KG1 (cell line): Measurements from ENCODE around the gene TBCB.
"Not testable (repeated sequence)": the region's sequence is repeated elsewhere in the genome, so short reads cannot be mapped to it uniquely, and the experiment has no call there.

Source experiments
- DNase-seq: peaks from one replicate; lab custom pipeline; 2025; lab: John Stamatoyannopoulos, UW

The TBCB gene, protein sequence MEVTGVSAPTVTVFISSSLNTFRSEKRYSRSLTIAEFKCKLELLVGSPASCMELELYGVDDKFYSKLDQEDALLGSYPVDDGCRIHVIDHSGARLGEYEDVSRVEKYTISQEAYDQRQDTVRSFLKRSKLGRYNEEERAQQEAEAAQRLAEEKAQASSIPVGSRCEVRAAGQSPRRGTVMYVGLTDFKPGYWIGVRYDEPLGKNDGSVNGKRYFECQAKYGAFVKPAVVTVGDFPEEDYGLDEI

GRCh38 chr19:36115453-36116343, at the start of gene TBCB:
TBCB (plus strand) TSS chr19:36115468; CDS start chr19:36115561, 93 bp downstream.
- no peak for DNase-seq

DNA sequence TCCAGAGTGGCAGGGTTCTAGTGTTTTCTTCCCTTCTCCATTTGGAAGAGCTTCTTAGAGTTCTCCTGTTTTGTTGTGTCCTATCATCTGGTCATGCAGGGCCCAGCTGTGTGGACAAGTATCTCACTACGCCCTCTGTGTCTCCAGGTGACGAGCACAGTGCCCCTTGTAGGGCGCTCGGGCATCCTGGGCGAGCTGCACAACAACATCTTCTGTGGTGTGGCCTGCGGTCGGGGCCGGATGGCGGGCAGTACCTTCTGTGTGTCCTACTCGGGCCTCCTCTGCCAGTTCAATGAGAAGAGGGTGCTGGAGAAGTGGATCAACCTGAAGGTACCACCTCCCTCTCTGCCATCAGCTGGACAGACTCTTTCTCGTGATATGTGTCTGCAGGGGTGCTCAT, 47.6 kb upstream of the TBCB start:
- DNase-seq, result no peak

DNA sequence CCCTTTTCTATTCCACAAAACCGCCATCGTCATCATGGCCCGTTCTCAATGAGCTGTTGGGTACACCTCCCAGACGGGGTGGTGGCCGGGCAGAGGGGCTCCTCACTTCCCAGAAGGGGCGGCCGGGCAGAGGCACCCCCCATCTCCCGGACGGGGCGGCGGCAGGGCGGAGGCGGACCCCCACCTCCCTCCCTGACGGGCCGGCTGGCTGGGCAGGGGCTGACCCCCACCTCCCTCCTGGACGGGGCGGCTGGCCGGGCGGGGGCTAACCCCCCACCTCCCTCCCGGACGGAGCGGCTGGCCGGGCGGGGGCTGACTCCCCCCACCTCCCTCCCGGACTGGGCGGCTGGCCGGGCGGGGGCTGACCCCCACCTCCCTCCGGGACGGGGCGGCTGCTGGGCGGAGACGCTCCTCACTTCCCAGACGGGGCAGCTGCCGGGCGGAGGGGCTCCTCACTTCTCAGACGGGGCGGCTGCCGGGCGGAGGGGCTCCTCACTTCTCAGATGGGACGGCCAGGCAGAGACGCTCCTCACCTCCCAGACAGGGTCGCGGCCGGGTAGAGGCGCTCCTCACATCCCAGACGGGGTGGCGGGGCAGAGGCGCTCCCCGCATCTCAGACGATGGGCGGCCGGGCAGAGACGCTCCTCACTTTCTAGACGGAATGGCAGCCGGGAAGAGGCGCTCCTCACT, 46.3 kb upstream of the TBCB start:
- DNase-seq, result not testable (repeated sequence)

DNA sequence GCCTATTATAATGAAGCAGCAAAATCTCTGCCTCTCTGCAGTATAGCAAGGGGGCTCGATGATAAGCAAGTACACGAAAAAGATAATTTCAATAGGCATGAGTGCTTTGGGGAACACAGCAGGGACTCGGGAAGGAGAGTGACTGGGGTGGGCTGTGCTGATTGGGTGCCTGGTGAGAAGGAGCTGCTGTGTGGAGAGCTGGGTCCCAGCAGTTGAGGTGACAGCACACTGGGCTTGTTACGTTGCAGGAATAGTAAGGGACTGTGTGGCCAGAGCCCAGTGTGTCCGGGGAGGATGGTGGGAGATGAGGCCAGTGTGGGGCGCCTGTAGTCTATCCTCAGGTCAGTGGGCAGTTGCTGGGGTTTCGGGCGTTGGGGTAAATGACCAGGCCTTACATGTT, 43.2 kb upstream of the TBCB start:
- DNase-seq, result no peak

DNA sequence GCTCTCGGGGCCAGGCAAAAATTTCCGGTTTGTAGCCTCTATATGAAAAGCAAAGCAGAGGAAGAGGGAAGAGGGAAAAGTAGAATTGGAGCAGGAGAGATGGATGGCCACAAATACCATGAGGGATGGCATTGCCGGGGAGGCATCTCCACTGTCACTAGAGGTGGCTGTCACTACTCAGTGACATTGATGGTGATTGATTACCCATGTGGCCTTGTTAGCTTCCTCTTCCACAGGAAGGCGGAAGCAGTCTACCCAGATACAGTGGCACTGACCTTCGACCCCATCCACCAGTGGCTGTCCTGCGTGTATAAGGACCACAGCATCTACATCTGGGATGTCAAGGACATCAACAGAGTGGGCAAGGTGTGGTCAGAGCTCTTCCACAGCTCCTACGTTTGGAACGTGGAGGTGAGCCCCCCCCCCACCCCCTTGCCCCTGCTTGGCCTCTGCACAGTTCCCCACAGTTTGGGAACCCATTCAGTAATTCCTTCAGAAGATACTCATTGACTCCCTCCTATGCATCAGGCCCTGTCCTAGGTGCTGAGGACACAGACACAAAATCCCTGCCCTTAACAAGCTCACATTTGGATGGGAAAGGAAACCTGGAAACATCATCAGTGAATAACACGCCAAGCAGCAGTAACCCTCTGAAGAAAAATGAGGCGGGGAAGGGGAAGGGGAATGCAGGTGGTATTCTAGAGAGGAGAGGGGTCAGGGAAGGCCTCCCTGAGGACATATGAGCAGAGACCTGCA, 42.0 kb upstream of the TBCB start:
- DNase-seq, result no peak

DNA sequence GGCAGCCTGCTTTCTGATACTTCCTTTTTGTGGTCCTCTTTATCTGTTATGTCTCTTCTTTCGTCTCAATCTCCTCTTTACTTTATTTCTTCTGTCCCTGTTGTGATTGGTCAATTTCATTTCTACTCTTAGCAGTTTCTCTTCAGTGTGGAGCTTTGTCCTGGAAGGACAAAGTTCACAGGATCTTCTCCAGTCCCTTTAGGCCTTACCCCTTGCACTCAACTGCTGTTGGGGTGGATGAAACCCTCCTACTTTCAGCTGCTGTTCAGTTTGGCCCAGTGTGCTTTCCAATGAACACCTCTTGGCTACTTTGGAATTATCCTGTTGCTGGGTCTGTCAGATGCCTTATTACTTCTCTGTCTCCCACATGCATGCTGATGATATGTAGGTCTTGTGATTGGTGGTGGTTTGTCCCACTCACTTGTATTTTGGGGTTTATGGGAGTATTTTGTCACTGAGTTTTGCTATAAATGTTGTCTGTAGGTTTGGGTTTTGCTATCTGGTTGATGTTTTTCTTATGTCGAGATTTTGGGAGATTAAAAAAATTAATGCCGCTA, 35.8 kb upstream of the TBCB start:
- no peak for DNase-seq

- DNase-seq, result no peak
These were observed 33.9 kb upstream of the TBCB start for GRCh38 chr19:36081385-36081784.

GRCh38 chr19:36081894-36082293, 33.4 kb upstream of the TBCB start:
- DNase-seq, result no peak

DNA sequence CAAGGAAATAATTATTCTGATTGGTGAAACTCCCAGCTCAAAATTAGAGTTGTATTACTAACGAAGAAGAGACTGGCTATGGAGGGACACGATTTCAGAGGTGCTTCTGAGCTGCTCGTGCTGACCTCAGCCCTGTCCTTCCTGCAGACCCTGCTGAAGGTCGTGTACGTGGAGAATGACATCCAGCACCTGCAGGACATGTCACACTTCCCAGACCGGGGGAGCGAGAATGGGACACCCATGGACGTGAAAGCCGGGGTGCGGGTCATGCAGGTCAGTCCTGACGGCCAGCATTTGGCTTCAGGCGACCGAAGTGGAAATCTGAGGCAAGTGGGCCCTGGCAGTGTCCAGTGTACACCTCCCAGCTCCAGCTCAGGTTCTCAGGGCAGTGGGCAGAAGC, 32.4 kb upstream of the TBCB start:
- no peak for DNase-seq

GRCh38 chr19:36084231-36085009, 30.8 kb upstream of the TBCB start:
- DNase-seq, result no peak

GRCh38 chr19:36086326-36086725, 28.9 kb upstream of the TBCB start:
- no peak for DNase-seq

GRCh38 chr19:36089847-36090246, 25.4 kb upstream of the TBCB start:
- DNase-seq, result no peak

- no peak for DNase-seq
These were observed 24.2 kb upstream of the TBCB start for GRCh38 chr19:36090910-36091695.

GRCh38 chr19:36092566-36092965, 22.7 kb upstream of the TBCB start:
- no peak for DNase-seq

DNA sequence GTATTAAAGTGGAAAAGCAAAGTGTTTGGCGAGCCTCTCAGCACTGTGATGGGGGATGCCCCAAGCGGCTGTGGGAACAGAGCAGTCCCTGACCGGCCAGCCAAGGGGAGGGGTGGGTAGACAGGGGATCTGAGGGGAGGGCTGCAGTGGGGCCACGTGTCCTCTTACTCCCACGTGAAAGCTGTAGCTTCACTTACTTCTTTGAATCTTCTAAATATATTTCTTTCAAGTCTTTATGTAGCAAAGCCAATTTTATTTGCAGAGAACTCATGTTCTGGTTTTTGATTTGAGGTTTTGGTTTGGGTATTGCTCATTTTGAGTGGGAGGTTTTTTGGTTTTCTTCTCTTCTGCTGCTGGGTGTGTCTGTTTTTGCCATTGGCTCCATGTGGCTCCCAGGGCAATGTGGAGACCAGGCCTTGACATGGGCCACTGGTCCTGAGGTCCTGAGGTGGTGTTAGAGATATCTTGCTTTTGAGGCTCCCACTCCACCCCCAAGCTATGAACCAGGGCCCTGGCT, 22.1 kb upstream of the TBCB start:
- DNase-seq, result no peak

GRCh38 chr19:36093687-36094086, 21.6 kb upstream of the TBCB start:
- DNase-seq, result no peak

GRCh38 chr19:36097036-36097435, 18.2 kb upstream of the TBCB start:
- DNase-seq, result no peak

DNA sequence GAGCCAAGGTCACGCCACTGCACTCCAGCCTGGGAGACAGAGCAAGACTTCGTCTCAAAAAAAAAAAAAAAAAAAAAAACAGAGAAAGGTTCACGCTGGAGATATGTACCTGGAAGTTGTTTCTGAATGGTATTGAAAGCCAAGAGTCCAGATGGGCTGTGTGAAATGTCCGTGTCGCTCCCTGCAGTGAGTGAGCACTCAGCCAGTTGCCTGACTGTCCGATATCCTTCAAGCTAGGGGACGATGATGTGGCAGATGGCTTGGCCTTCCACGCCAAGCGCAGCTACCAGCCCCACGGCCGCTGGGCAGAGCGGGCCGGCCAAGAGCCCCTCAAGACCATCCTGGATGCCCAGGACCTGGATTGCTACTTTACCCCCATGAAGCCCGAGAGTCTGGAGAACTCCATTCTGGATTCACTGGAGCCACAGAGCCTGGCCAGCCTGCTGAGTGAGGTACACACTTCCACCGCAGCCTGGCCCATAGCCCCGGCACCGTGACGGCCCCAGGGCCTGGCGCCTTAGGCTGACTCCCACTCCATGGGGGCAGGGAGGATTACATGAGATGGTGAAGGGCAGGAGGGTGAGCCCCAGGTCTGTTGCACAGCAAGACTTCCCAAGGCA, 16.0 kb upstream of the TBCB start:
- DNase-seq, result no peak

DNA sequence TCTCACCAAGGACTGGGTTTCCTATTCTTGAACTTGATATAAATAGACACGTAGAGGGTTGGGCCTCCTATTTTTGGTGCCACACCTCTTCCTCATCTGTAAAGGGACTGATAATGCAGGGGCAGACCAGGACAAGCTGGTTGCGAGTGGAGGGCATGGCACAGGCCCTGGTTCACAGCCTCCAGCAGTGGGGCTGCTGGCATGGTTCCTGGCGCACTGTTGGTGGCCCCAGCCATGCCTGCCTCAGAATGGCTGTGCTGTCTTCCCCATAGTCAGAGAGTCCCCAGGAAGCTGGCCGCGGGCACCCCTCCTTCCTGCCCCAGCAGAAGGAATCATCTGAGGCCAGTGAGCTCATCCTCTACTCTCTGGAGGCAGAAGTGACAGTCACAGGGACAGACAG, 14.8 kb upstream of the TBCB start:
- no peak for DNase-seq
